GM12878 (cell line): ENCODE results near the gene RPS6KA2. TPM values are rescaled to one million over a fixed set of nuclear protein-coding genes. Genes with fewer than 3 reads are reported as not detected.
A peak's percentile ranks its signal among the peaks of the same experiment; 100 is the strongest.

Source experiments
- ATAC-seq: fragments of 200-7000 bp; cut with Tn5 transposase; 3 replicates; pipeline ENCODE4 v1.9.1; 2020; ENCODE audit warnings: mild to moderate bottlenecking, moderate library complexity
- BruUV-seq: library from RNA; stranded (reverse); fragments of 400-500 nt; replicated peaks from 2 replicates; lab custom pipeline; 2021; lab: Mats Ljungman, UMichigan
- CTCF ChIA-PET: fragments of 300-600 bp; sonication (Branson Sonifier 250); formaldehyde crosslinking; extraction: SDS; loops from one replicate; lab custom pipeline; 2021; ENCODE audit warnings: inconsistent platforms; lab: Yijun Ruan, JAX
- POLR2A ChIA-PET: fragments of 350-600 bp; formaldehyde crosslinking; extraction: SDS; loops from one replicate; lab custom pipeline; 2021; ENCODE audit warnings: inconsistent platforms; lab: Charles Lee
- RAD21 ChIA-PET: fragments of 300-600 bp; sonication (Branson Sonifier 250); formaldehyde crosslinking; loops from one replicate; lab custom pipeline; 2023; ENCODE audit warnings: antibody characterized with exemption; ENCODE audit not compliant: unreplicated experiment; lab: Charles Lee
- SMC1A ChIA-PET: fragments of 300-600 bp; sonication (Branson Sonifier 250); formaldehyde crosslinking; loops from one replicate; lab custom pipeline; 2023; ENCODE audit not compliant: unreplicated experiment, uncharacterized antibody; lab: Charles Lee
- DNase-seq: peaks from one replicate; pipeline ENCODE4 v3.0.0-alpha.2; 2011; ENCODE audit warnings: low read depth, low spot score
- FAIRE-seq: peaks from 3 replicates; lab custom pipeline; 2011; peaks lifted over from hg19 to GRCh38; lab: Jason Lieb, UNC
- H2AFZ ChIP-seq: 2 replicates; pipeline ENCODE4 v1.6.0; 2011; ENCODE audit warnings: low read depth, low read length, control low read depth; ENCODE audit not compliant: control insufficient read depth
- H3K27ac ChIP-seq: 2 replicates; pipeline ENCODE4 v1.5.1; 2011; ENCODE audit warnings: control low read depth; ENCODE audit not compliant: control insufficient read depth, insufficient read depth
- H3K27me3 ChIP-seq, 2 experiments: replicated peaks in 1 of 2; 2 replicates each; pipeline versions ENCODE4 v1.6.0 to v1.6.1; 2011; ENCODE audit warnings: low read length in 1 of 2; ENCODE audit not compliant: control insufficient read depth in 2 of 2, insufficient read depth in 2 of 2
- H3K36me3 ChIP-seq, 2 experiments: 2 replicates each; pipeline ENCODE4 v1.5.1; 2011; ENCODE audit warnings: low read length in 1 of 2; ENCODE audit not compliant: control insufficient read depth in 2 of 2, insufficient read depth in 2 of 2
- H3K4me1 ChIP-seq: 2 replicates; pipeline ENCODE4 v1.6.1; 2011; ENCODE audit warnings: mild to moderate bottlenecking, low read length, moderate library complexity, mixed read lengths; ENCODE audit not compliant: control insufficient read depth, insufficient read depth
- H3K4me2 ChIP-seq: 2 replicates; pipeline ENCODE4 v1.6.0; 2011; ENCODE audit warnings: control low read depth; ENCODE audit not compliant: control insufficient read depth, insufficient read depth
- H3K4me3 ChIP-seq: fragments of 200-600 bp; sonication (generic); 2 replicates; pipeline ENCODE4 v1.5.1; 2016
- H3K79me2 ChIP-seq: 2 replicates; pipeline ENCODE4 v1.6.0; 2011; ENCODE audit warnings: low read length; ENCODE audit not compliant: control insufficient read depth, insufficient read depth
- H3K9ac ChIP-seq: 2 replicates; pipeline ENCODE4 v1.8.0; 2011; ENCODE audit warnings: low read length, control low read depth, mixed read lengths; ENCODE audit not compliant: control insufficient read depth, insufficient read depth
- H3K9me3 ChIP-seq: replicated peaks from 3 replicates; pipeline ENCODE4 v1.5.1; 2011; ENCODE audit warnings: mild to moderate bottlenecking, low read length; ENCODE audit not compliant: control insufficient read depth, insufficient read depth
- H4K20me1 ChIP-seq: 2 replicates; pipeline ENCODE4 v1.6.0; 2011; ENCODE audit not compliant: control insufficient read depth, insufficient read depth
- BACH1 ChIP-seq: fragments of 450-650 bp; IDR thresholded peaks from 2 replicates; pipeline ENCODE4 v1.6.1; 2017; ENCODE audit warnings: mild to moderate bottlenecking, borderline replicate concordance
- BCL11A ChIP-seq: IDR thresholded peaks from 2 replicates; pipeline ENCODE4 v1.6.1; 2011; ENCODE audit warnings: low read depth, low read length
- CREB1 ChIP-seq: IDR thresholded peaks from 2 replicates; pipeline ENCODE4 v1.6.1; 2012; ENCODE audit warnings: low read depth, mild to moderate bottlenecking, inconsistent platforms
- CREM ChIP-seq: IDR thresholded peaks from 2 replicates; pipeline ENCODE4 v1.6.1; 2014; ENCODE audit warnings: antibody characterized with exemption, low read depth
- EGR1 ChIP-seq, 2 experiments: IDR thresholded peaks; 1 replicate in 1 of 2; 2 replicates in 1 of 2; pipeline ENCODE4 v1.6.1; 2011 to 2012; ENCODE audit warnings: low read depth in 2 of 2, low read length in 2 of 2, borderline replicate concordance in 1 of 2, mild to moderate bottlenecking in 1 of 2, moderate library complexity in 1 of 2
- IRF4 ChIP-seq: IDR thresholded peaks from 2 replicates; pipeline ENCODE4 v1.6.1; 2011; ENCODE audit warnings: low read depth, low read length
- LARP7 ChIP-seq: fragments of 450-650 bp; IDR thresholded peaks from 2 replicates; pipeline ENCODE4 v1.6.1; 2017; ENCODE audit warnings: mild to moderate bottlenecking
- MYB ChIP-seq: fragments of 150-350 bp; IDR thresholded peaks from 2 replicates; pipeline ENCODE4 v1.6.1; 2014; ENCODE audit warnings: mild to moderate bottlenecking, low read depth, low read length, borderline replicate concordance
- NFYA ChIP-seq: IDR thresholded peaks from 2 replicates; pipeline ENCODE4 v1.6.1; 2011; ENCODE audit warnings: low read depth, mild to moderate bottlenecking, low read length, improper control_type of control experiment, borderline replicate concordance
- NRF1 ChIP-seq: conservative IDR thresholded peaks from 2 replicates; pipeline ENCODE4 v1.6.1; 2011; ENCODE audit warnings: mild to moderate bottlenecking, low read depth, low read length, improper control_type of control experiment
- POLR2AphosphoS2 ChIP-seq: IDR thresholded peaks from 2 replicates; pipeline ENCODE4 v1.6.1; 2011; ENCODE audit warnings: low read depth, mild to moderate bottlenecking, low read length, improper control_type of control experiment, moderate library complexity
- POLR2AphosphoS5 ChIP-seq: IDR thresholded peaks from 2 replicates; pipeline ENCODE4 v1.6.1; 2011; ENCODE audit warnings: mild to moderate bottlenecking, low read length, inconsistent platforms
- POU2F2 ChIP-seq: IDR thresholded peaks from 3 replicates; pipeline ENCODE4 v1.6.1; 2011; ENCODE audit warnings: low read depth, mild to moderate bottlenecking, low read length, borderline replicate concordance
- RAD21 ChIP-seq: IDR thresholded peaks from 2 replicates; pipeline ENCODE4 v1.6.1; 2011; ENCODE audit warnings: mild to moderate bottlenecking, low read depth, low read length, moderate library complexity; ENCODE audit not compliant: insufficient read depth
- TCF7 ChIP-seq: IDR thresholded peaks from 2 replicates; pipeline ENCODE4 v1.6.1; 2014; ENCODE audit warnings: antibody characterized with exemption, borderline replicate concordance
- ZBTB4 ChIP-seq: fragments of 450-650 bp; formaldehyde crosslinking; IDR thresholded peaks from 2 replicates; pipeline ENCODE4 v1.4.0; 2022; ENCODE audit warnings: mild to moderate bottlenecking, moderate library complexity
- WGBS: methylation state at CpG from one replicate; pipeline ENCODE4 v1.1.6; 2016; ENCODE audit warnings: low lambda C conversion rate; ENCODE audit not compliant: insufficient replicate concordance, insufficient coverage; ENCODE audit errors: missing lambda C conversion rate; 5-methylcytosine and 5-hydroxymethylcytosine counted together
- in situ Hi-C: fragments of 300-500 bp; cut with MboI; formaldehyde crosslinking; loops from 9 replicates; pipeline ENCODE4 v1.14.3; 2018; ENCODE audit warnings: mixed read lengths
- intact Hi-C: fragments of 100-400 bp; cut with micrococcal nuclease; formaldehyde crosslinking; loops from one replicate; pipeline ENCODE4 v1.14.2; 2022; ENCODE audit not compliant: unreplicated experiment
- polyA plus RNA-seq, 11 experiments: library from polyadenylated mRNA; depleted of rRNA in 4 of 11; unstranded in 6 of 11; stranded (reverse) in 5 of 11; fragments of >200 nt; fragmentation: Nextera tagmentation in 4 of 11; fragmentation: Illumina TruSeq in 1 of 11; extraction: Ambion mirVana in 4 of 11; extraction: Trizol in 1 of 11; gene quantifications; 1 replicate in 1 of 11; 2 replicates in 10 of 11; pipeline versions ENCODE4 v1.2.1 to v1.2.3, GENCODE V29; 2011 to 2016; ENCODE audit warnings: inconsistent platforms in 2 of 11, missing spikeins in 2 of 11, low read depth in 1 of 11
- total RNA-seq, 4 experiments: library from RNA; depleted of rRNA in 3 of 4; stranded (reverse); fragments of >200 nt in 3 of 4; fragmentation: Illumina TruSeq in 1 of 4; extraction: Trizol in 1 of 4; gene quantifications; 2 replicates each; pipeline versions ENCODE4 v1.2.1 to v1.2.3, GENCODE V29; 2013 to 2021

The RPS6KA2 gene
- total and polyA plus RNA-seq, 10 of the 15 experiments (the other 5 are each of a cell fraction or from before 2014, with no cell fraction given) = 0.02 to 1.0 (median 0.22) TPM; not detected in 1

- TF ChIP-seq MYB (no peak), TCF7 (no peak), IRF4 (no peak), BACH1 (no peak), NFYA (no peak), CREB1 (no peak), BCL11A (no peak), RAD21 (no peak), LARP7 (no peak), ZBTB4 (CRISPR knock-in tag) (no peak), CREM (no peak), NRF1 (no peak), POLR2AphosphoS2 (no peak), POLR2AphosphoS5 (no peak), EGR1 (IDR thresholded peaks at IDR 0.05; ENCODE audit: borderline replicate concordance in 1 of 2, low read depth in 2 of 2, low read length in 2 of 2) (no peak), POU2F2 (no peak)
- no peak overlapping the region for H3K4me2 ChIP-seq
- ChIA-PET RAD21 (no interaction called here), CTCF (no interaction called here), POLR2A (no interaction called here), SMC1A (no interaction called here)
- H3K9me3 ChIP-seq = no peaks in the 10 kb centered on the region
- no peaks in the 10 kb centered on the region for H3K36me3 ChIP-seq
- H3K27me3 ChIP-seq = 0 out of 4 replicates have a peak, but pooled peaks cover 0 to 2% of the 10 kb centered on the region in 2 experiments
- H2AFZ ChIP-seq = no peak overlapping the region
- DNase-seq (no peak), FAIRE-seq (no peak), ATAC-seq (0 out of 3 replicates have a peak, but pooled peaks have one; percentile 22)
- no peak overlapping the region for H3K9ac ChIP-seq
- H4K20me1 ChIP-seq = no peaks in the 10 kb centered on the region
- in situ Hi-C loops (no loop called here), intact Hi-C loops (no loop called here)
- 14% methylated on average over 7 of the region's 7 CpGs for WGBS
- H3K4me1 ChIP-seq = no peaks in the 10 kb centered on the region
- H3K27ac ChIP-seq = no peak overlapping the region
- BruUV-seq = no TSS peak
- H3K79me2 ChIP-seq = no peaks in the 10 kb centered on the region
- no peak overlapping the region for H3K4me3 ChIP-seq
These were observed 11.5 kb upstream of the RPS6KA2 start for GRCh38 chr6:166638573-166638964.
